GM21447 (cell line): ENCODE measurements around the gene AMIGO2.

Source experiments
- ATAC-seq: cut with Tn5 transposase; IDR thresholded peaks from one replicate; pipeline ENCODE4 v1.9.1; 2021; ENCODE audit not compliant: unreplicated experiment

AMIGO2 gene

DNA sequence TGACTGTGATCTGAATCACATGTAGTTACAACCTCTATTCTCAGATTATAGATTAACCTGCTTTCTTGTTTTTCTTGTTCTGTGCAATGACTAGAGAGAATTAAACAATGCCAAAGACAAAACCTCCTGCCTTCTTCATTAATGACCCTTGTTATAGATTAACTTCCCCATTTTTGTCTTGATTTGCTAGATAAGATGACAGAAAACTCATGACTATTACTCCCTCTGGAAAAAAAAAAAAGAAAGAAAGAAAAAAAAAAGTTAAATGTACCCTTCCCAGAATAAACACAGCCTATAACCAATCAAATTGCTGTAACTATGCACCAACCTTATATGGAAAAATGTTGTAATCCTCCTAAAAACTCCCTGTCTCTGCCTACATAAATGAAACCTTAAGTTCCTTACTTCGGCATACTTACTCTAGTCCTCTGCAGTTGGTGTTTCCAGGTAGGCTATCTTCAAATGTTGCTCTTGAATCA, 41.5 kb downstream of the AMIGO2 start:
- ATAC-seq, result no peak

DNA sequence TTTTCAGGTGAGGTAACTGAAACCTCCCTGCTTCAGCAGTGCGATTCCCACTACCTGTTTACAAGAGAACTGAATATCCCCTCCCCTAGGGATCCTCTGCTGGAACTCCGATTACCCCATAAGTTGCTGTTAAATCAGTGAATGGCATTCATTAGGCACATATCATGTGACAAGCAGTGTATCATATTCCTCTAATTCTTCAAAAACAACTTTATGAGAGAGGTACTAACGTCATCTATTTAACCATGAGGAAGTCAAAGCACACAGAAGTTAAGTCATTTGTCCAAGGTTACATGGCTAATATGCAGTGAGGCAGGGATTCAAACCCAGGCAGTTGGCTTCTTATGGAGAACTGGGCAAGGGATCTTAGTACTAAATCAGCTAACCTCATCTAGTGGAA, 44.3 kb downstream of the AMIGO2 start:
- no peak for ATAC-seq

DNA sequence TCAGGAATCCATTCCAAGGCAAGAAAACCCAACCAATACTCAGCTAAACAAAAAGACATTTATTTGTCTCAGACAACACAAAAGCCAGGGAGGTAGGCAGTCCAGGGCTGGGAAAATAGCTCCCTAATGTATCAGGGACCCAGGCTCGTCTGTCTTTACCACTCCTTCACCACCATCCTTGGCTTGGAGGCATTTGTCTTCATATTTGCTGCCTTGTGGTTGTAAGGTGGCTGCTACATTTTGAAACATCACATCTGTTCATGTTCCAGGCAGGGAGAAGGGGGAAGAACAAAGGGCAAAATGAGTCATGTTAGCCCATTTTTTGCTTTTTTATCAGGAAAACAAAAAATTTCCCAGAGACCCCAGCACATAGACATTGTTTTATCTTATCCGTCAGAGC, 45.1 kb downstream of the AMIGO2 start:
- ATAC-seq, result no peak

DNA sequence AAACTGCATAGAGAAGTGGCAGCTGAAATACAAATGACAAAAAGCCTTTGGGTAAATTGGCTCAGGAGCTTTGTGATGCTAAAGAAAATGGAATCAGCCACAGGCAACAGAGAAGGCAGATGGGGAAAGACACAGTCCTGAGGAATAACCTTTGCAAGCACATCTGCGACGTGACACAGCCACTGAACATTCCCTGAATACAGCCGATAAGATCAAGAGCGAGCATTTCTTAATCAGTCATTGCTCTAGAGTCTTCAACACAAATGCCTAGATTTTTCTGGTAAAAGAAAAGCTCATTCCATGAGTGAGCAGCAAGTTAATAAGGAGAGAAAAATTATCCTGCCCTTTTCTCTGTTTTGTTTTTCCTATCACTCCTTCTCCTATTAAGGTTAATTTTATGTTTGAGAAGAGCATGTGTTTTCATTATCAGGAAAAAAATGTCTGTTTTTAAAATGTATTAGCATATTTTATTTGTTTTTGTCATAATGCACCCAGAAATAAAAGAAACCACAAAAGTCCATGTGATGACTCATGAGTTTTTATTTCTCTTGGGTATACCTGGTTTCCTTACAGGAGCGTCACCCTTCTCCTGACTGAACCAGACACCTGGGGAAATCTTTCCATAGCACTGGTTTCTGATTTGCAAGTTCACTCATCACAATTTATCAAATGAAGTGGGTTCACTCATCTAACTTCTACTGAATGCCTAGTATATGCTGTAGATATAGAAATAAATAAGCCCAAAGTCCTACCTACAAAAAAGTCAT, 45.8 kb downstream of the AMIGO2 start:
- ATAC-seq, result no peak

DNA sequence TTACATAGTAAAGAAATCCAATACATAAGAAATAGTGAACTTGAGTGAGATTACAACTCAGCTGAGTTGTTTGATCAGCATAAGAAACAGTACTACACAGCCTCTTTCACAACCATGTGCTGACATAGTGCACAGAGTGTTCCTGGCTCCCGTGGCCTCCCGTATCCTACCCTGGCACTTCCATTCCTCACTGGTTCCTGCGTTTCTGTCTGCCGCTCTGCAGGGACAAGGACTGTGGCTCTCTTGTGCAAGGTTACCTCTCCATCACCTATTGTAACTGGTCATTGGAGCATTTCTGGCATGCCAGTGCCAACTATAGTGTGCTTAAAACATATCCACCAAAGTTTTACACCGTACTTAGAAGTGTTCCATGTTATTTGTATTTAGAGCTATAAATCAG, 46.7 kb downstream of the AMIGO2 start:
- ATAC-seq, result no peak

DNA sequence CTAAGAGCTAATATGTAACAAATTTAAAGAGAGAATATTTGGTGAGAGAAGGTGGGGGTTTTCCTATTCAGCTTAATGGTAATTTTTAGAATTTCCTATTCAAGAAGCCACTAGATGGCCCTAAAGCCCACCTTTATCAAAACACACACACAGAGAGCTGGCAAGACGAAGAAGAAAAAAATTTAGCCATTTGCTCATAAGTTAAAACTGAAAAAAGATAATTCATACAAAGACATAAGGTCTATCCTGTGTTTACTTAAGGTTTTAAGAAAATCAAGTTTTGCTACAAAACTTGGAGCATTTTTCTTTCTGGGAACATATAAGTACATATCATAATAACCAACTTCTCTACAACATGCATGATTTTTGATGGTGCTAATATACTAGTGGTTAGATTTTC, 47.1 kb downstream of the AMIGO2 start:
- ATAC-seq, result no peak

DNA sequence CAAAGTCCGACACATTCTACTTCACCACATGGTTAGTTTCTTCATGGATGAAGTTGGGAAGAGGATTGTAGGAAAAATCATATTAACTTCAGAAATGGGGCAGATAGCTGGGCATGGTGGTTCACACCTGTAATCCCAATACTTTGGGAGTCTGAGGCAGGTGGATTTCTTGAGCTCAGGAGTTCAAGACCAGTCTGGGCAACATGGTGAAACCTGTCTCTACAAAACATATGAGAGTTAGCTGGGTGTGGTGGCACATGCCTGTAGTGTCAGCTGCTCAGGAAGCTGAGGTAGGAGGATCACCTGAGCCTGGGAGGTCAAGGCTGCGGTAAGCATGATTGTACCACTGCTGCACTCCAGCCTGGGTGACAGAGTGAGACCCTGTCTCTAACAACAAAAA, 49.9 kb downstream of the AMIGO2 start:
- ATAC-seq, result no peak

DNA sequence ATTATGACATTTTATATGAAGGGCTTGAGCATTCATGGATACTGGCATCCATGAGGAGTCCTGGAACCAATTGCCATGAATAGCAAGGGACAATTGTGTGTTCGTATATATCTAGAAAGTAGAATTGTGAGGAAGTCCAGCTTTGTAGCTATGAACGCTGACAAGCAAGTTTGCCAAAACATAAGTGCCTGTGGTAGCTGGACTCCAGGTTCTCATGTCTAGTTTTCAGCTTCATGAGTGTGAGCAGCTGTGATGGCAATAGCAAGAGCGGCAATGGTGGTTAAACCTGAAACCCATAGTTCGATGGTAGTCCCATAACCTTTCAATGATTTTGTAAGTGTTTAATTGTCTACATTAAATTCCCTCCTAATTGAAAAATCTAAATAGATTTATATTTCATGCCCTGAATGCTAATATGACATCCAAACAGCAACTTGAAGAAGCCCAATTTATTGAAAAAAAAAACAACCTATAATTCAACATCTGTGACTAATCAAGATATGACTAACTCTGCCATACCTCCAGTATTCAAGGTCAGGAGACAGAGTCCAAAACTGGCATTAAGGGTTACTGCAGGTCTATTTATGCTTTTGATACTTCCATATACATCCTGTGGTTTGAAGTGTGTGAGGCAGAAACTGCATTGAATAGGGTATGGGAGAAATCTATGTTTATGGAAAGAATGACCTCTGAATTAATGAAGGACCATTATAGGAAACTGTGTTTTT, 50.6 kb downstream of the AMIGO2 start:
- no peak for ATAC-seq

DNA sequence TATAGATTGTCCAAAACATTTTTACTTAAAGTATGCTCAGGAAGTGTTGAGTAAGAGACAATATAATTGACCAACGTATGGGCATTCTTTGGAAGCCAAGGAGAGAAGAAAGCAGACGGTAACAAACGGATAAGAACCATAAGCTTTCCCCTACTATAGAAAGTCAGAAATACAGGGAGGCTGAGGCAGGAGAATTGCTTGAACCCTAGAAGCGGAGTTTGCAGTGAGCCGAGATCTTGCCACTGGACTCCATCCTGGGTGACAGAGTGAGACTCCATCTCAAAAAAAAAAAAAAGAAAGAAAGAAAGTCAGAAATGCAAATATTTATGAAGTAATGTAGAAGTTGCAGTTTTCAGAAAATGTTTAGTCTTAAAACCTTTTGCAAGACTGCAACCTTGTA, 51.6 kb downstream of the AMIGO2 start:
- ATAC-seq, result no peak
